Measurements from ENCODE around the gene LDLRAD3.
"Not testable (repeated sequence)": the region's sequence is repeated elsewhere in the genome, so short reads cannot be mapped to it uniquely, and the experiment has no call there.

Gene LDLRAD3

GRCh38 chr11:36164506-36165250, 220.8 kb downstream of the LDLRAD3 start:
- no peak for DNase-seq (ENCODE audit: low spot score)

- DNase-seq (ENCODE audit: low spot score) = no peak
Measured at GRCh38 chr11:36165621-36166397, 221.9 kb downstream of the LDLRAD3 start.

GRCh38 chr11:36167073-36167472, 223.2 kb downstream of the LDLRAD3 start:
- no peak for DNase-seq (ENCODE audit: low spot score)

- DNase-seq (ENCODE audit: low spot score) = no peak
Measured at GRCh38 chr11:36167729-36168128, 223.9 kb downstream of the LDLRAD3 start.

- DNase-seq (ENCODE audit: low spot score) = no peak
Measured at GRCh38 chr11:36177836-36178235, 234.0 kb downstream of the LDLRAD3 start.

GRCh38 chr11:36186340-36187175, 242.7 kb downstream of the LDLRAD3 start:
- DNase-seq (ENCODE audit: low spot score) = peak; percentile 15

- DNase-seq (ENCODE audit: low spot score) = no peak
Measured at GRCh38 chr11:36187622-36188021, 243.8 kb downstream of the LDLRAD3 start.

- DNase-seq (ENCODE audit: low spot score) = not testable (repeated sequence)
Measured at GRCh38 chr11:36189735-36190134, 245.9 kb downstream of the LDLRAD3 start.

- no peak for DNase-seq (ENCODE audit: low spot score)
Measured at GRCh38 chr11:36191941-36192340, 248.1 kb downstream of the LDLRAD3 start.

GRCh38 chr11:36192425-36193289, 248.8 kb downstream of the LDLRAD3 start:
- DNase-seq (ENCODE audit: low spot score) = no peak

- no peak for DNase-seq (ENCODE audit: low spot score)
Measured at GRCh38 chr11:36193290-36193619, 249.4 kb downstream of the LDLRAD3 start.

GRCh38 chr11:36193721-36194120, 249.9 kb downstream of the LDLRAD3 start:
- no peak for DNase-seq (ENCODE audit: low spot score)

GRCh38 chr11:36195496-36196354, 251.9 kb downstream of the LDLRAD3 start:
- peak; percentile 41 for DNase-seq (ENCODE audit: low spot score)

- peak; percentile 7 for DNase-seq (ENCODE audit: low spot score)
Measured at GRCh38 chr11:36196411-36196998, 252.6 kb downstream of the LDLRAD3 start.

- DNase-seq (ENCODE audit: low spot score) = no peak
Measured at GRCh38 chr11:36201411-36201810, 257.5 kb downstream of the LDLRAD3 start.

- no peak for DNase-seq (ENCODE audit: low spot score)
Measured at GRCh38 chr11:36205536-36205935, 261.7 kb downstream of the LDLRAD3 start.

GRCh38 chr11:36210529-36210928, 266.7 kb downstream of the LDLRAD3 start:
- no peak for DNase-seq (ENCODE audit: low spot score)

GRCh38 chr11:36211761-36212430, 268.0 kb downstream of the LDLRAD3 start:
- DNase-seq (ENCODE audit: low spot score) = no peak

GRCh38 chr11:36212564-36213392, 268.9 kb downstream of the LDLRAD3 start:
- no peak for DNase-seq (ENCODE audit: low spot score)
